Calu3 (cell line): ENCODE measurements around the gene RALGPS2. TPM values are rescaled to one million over a fixed set of nuclear protein-coding genes. Genes with fewer than 3 reads are reported as not detected.

Experiments used
- BruUV-seq: library from RNA; stranded (reverse); fragments of 400-500 nt; replicated peaks from 2 replicates; lab custom pipeline; 2021; lab: Mats Ljungman, UMichigan
- CTCF ChIA-PET: fragments of 300-600 bp; sonication (Branson Sonifier 250); formaldehyde crosslinking; loops from one replicate; lab custom pipeline; 2022; ENCODE audit warnings: antibody characterized with exemption; lab: Charles Lee
- DNase-seq: peaks from one replicate; pipeline ENCODE4 v3.0.0; 2022
- H3K27ac Mint-ChIP-seq: one replicate; pipeline ENCODE4 v1.8.0; 2022; ENCODE audit warnings: mixed read lengths; ENCODE audit not compliant: unreplicated experiment
- H3K27me3 Mint-ChIP-seq: one replicate; pipeline ENCODE4 v1.8.0; 2022; ENCODE audit warnings: mixed read lengths; ENCODE audit not compliant: unreplicated experiment
- H3K36me3 Mint-ChIP-seq: one replicate; pipeline ENCODE4 v1.8.0; 2022; ENCODE audit warnings: mild to moderate bottlenecking, moderate library complexity, mixed read lengths; ENCODE audit not compliant: insufficient read depth, unreplicated experiment
- H3K4me1 Mint-ChIP-seq: one replicate; pipeline ENCODE4 v1.8.0; 2022; ENCODE audit warnings: mild to moderate bottlenecking, low read depth, mixed read lengths; ENCODE audit not compliant: unreplicated experiment
- H3K4me3 Mint-ChIP-seq: one replicate; pipeline ENCODE4 v1.8.0; 2022; ENCODE audit warnings: mild to moderate bottlenecking, low read depth, moderate library complexity, mixed read lengths; ENCODE audit not compliant: unreplicated experiment
- H3K9me3 Mint-ChIP-seq: one replicate; pipeline ENCODE4 v1.8.0; 2022; ENCODE audit warnings: low read depth, mixed read lengths; ENCODE audit not compliant: unreplicated experiment
- CTCF ChIP-seq: fragments of 200-600 bp; IDR thresholded peaks from one replicate; pipeline ENCODE4 v1.8.0; 2022; ENCODE audit warnings: antibody characterized with exemption; ENCODE audit not compliant: unreplicated experiment
- intact Hi-C: fragments of 100-400 bp; cut with micrococcal nuclease; formaldehyde crosslinking; loops from one replicate; pipeline ENCODE4 v1.10.0; 2022; ENCODE audit not compliant: unreplicated experiment
- total RNA-seq: library from RNA; stranded (reverse); gene quantifications from 2 replicates; pipeline ENCODE4 v1.2.3, GENCODE V29; 2022

Gene RALGPS2
- total RNA-seq, 1 experiment from 2014 or later, result 47.6 TPM

GRCh38 chr1:178693366-178693765 lies 31.7 kb upstream of the RALGPS2 start:
- Mint-ChIP-seq H3K4me3 (no peak overlapping the region), H3K36me3 (no peaks in the 10 kb centered on the region), H3K27ac (no peak overlapping the region), H3K27me3 (no peaks in the 10 kb centered on the region), H3K4me1 (no peaks in the 10 kb centered on the region), H3K9me3 (no peaks in the 10 kb centered on the region)
- BruUV-seq, result no TSS peak
- no peak for TF ChIP-seq CTCF
- CTCF ChIA-PET, result no interaction called here
- no peak for DNase-seq
- intact Hi-C loops, result no loop called here

GRCh38 chr1:178694923-178695525 lies 30.0 kb upstream of the RALGPS2 start:
- H3K27ac Mint-ChIP-seq, result no peak overlapping the region
- intact Hi-C loops, result no loop called here
- no peak overlapping the region for H3K4me3 Mint-ChIP-seq
- H3K4me1 Mint-ChIP-seq, result no peaks in the 10 kb centered on the region
- CTCF ChIA-PET, result no interaction called here
- DNase-seq, result no peak
- no peaks in the 10 kb centered on the region for H3K27me3 Mint-ChIP-seq
- BruUV-seq, result no TSS peak
- no peaks in the 10 kb centered on the region for H3K9me3 Mint-ChIP-seq
- TF ChIP-seq CTCF, result no peak
- H3K36me3 Mint-ChIP-seq, result no peaks in the 10 kb centered on the region

GRCh38 chr1:178702146-178702545 lies 22.9 kb upstream of the RALGPS2 start:
- Mint-ChIP-seq H3K36me3 (no peaks in the 10 kb centered on the region), H3K9me3 (no peaks in the 10 kb centered on the region), H3K27ac (no peak overlapping the region), H3K4me1 (no peaks in the 10 kb centered on the region), H3K27me3 (no peaks in the 10 kb centered on the region), H3K4me3 (no peak overlapping the region)
- no TSS peak for BruUV-seq
- no peak for TF ChIP-seq CTCF
- DNase-seq, result no peak
- intact Hi-C loops, result no loop called here
- CTCF ChIA-PET, result interaction anchor here (1.3 kb wide), 1 partner anchor 18 kb away, joined by 4 read pairs; no protein-coding TSS in a partner anchor

GRCh38 chr1:178704833-178705232 lies 20.2 kb upstream of the RALGPS2 start:
- H3K27ac Mint-ChIP-seq, result no peak overlapping the region
- no peak for TF ChIP-seq CTCF

More at GRCh38 chr1:178704833-178705232, 20.2 kb upstream of the RALGPS2 start:
- no peaks in the 10 kb centered on the region for H3K4me1 Mint-ChIP-seq
- CTCF ChIA-PET, result no interaction called here
- BruUV-seq, result no TSS peak
- no peaks in the 10 kb centered on the region for H3K9me3 Mint-ChIP-seq
- no peak for DNase-seq
- H3K4me3 Mint-ChIP-seq, result no peak overlapping the region
- no peaks in the 10 kb centered on the region for H3K36me3 Mint-ChIP-seq
- no peaks in the 10 kb centered on the region for H3K27me3 Mint-ChIP-seq
- intact Hi-C loops, result no loop called here
